ENCODE data around the gene AQP11. TPM values are rescaled to one million over a fixed set of nuclear protein-coding genes. Genes with fewer than 3 reads are reported as not detected.
A peak's percentile ranks its signal among the peaks of the same experiment; 100 is the strongest.
"Not testable (repeated sequence)": the region's sequence is repeated elsewhere in the genome, so short reads cannot be mapped to it uniquely, and the experiment has no call there.

The AQP11 gene
- total and polyA plus RNA-seq, 3 donors from 2014 or later = 14.5 to 21.1 (median 16.0) TPM

- no peak overlapping the region for H3K4me3 ChIP-seq
- peaks cover 5% of the 10 kb centered on the region for H3K4me1 ChIP-seq
- H3K27me3 ChIP-seq = no peaks in the 10 kb centered on the region
- peak overlapping the region in 1 of 2 donors; percentile 23 for H3K27ac ChIP-seq
- intact Hi-C loops (cut with DNase I; ENCODE audit: low total_unique reads) = loop anchor here (10.0 kb wide), 1 partner anchor 424 kb away; the partner anchor contains the start of gene MYO7A
- TF ChIP-seq CTCF (IDR thresholded peaks at IDR 0.05) (no peak), POLR2A (IDR thresholded peaks at IDR 0.05) (no peak)
- H3K9me3 ChIP-seq = no peaks in the 10 kb centered on the region
- H3K36me3 ChIP-seq (ENCODE audit: low read depth, missing control alignments) = no peaks in the 10 kb centered on the region
- DNase-seq = no peak
- 60 to 65% methylated on average over 6 of the region's 6 CpGs for WGBS, 2 donors
Measured at GRCh38 chr11:77548552-77549445, 41.0 kb upstream of the AQP11 start.

- H3K27me3 ChIP-seq; H3K9me3 ChIP-seq; H3K4me1 ChIP-seq; H3K4me3 ChIP-seq; DNase-seq; intact Hi-C loops (cut with DNase I; ENCODE audit: low total_unique reads); H3K27ac ChIP-seq; H3K36me3 ChIP-seq (ENCODE audit: low read depth, missing control alignments): not testable (repeated sequence)
- WGBS, 2 donors = 93 to 95% methylated on average over 8 of the region's 8 CpGs
Measured at GRCh38 chr11:77551426-77551825, 38.3 kb upstream of the AQP11 start.

- TF ChIP-seq POLR2A (IDR thresholded peaks at IDR 0.05) (no peak), CTCF (IDR thresholded peaks at IDR 0.05) (no peak)
- no peak for DNase-seq
- H3K27ac ChIP-seq = no peak overlapping the region
- no peaks in the 10 kb centered on the region for H3K36me3 ChIP-seq (ENCODE audit: low read depth, missing control alignments)
- H3K4me1 ChIP-seq = no peaks in the 10 kb centered on the region
- no peaks in the 10 kb centered on the region for H3K27me3 ChIP-seq
- no peaks in the 10 kb centered on the region for H3K9me3 ChIP-seq
- intact Hi-C loops (cut with DNase I; ENCODE audit: low total_unique reads) = no loop called here
- H3K4me3 ChIP-seq = no peak overlapping the region
- 70 to 93% methylated on average over 5 of the region's 5 CpGs for WGBS, 2 donors
Measured at GRCh38 chr11:77557553-77557952, 32.2 kb upstream of the AQP11 start.

GRCh38 chr11:77558380-77558779 is 31.4 kb upstream of the AQP11 start:
- intact Hi-C loops (cut with DNase I; ENCODE audit: low total_unique reads) = no loop called here
- no peaks in the 10 kb centered on the region for H3K36me3 ChIP-seq (ENCODE audit: low read depth, missing control alignments)
- no peaks in the 10 kb centered on the region for H3K4me1 ChIP-seq
- no peak for DNase-seq
- H3K9me3 ChIP-seq = no peaks in the 10 kb centered on the region
- no peak overlapping the region for H3K4me3 ChIP-seq
- no peaks in the 10 kb centered on the region for H3K27me3 ChIP-seq
- no peak for TF ChIP-seq CTCF (IDR thresholded peaks at IDR 0.05)
- TF ChIP-seq POLR2A (IDR thresholded peaks at IDR 0.05) = no peak
- H3K27ac ChIP-seq = no peak overlapping the region
- WGBS, 2 donors = 68 to 69% methylated on average over 4 of the region's 4 CpGs

GRCh38 chr11:77559686-77560401 is 29.9 kb upstream of the AQP11 start:
- Histone ChIP-seq H3K27me3 (no peaks in the 10 kb centered on the region), H3K27ac (no peak overlapping the region), H3K36me3 (ENCODE audit: low read depth, missing control alignments) (no peaks in the 10 kb centered on the region), H3K4me3 (no peak overlapping the region), H3K4me1 (no peaks in the 10 kb centered on the region), H3K9me3 (no peaks in the 10 kb centered on the region)
- no peak for TF ChIP-seq CTCF (IDR thresholded peaks at IDR 0.05)
- TF ChIP-seq POLR2A (IDR thresholded peaks at IDR 0.05) = no peak
- no peak for DNase-seq
- intact Hi-C loops (cut with DNase I; ENCODE audit: low total_unique reads) = no loop called here
- 76 to 90% methylated on average over 6 of the region's 6 CpGs for WGBS, 2 donors
